Mucosa of descending colon (tissue), 3 donors: ENCODE measurements around the gene RGS17. TPM values are rescaled to one million over a fixed set of nuclear protein-coding genes. Genes with fewer than 3 reads are reported as not detected.
"Not testable (repeated sequence)": the region's sequence is repeated elsewhere in the genome, so short reads cannot be mapped to it uniquely, and the experiment has no call there.

Experiments
- ATAC-seq: fragments of 200-7000 bp; cut with Tn5 transposase; one replicate; pipeline ENCODE4 v1.9.1; 2020; ENCODE audit warnings: mild to moderate bottlenecking, moderate library complexity
- DNase-seq, 3 donors: peaks; one replicate each; pipeline ENCODE4 v3.0.0-alpha.2; 2020
- H3K36me3 ChIP-seq: fragments of 200-600 bp; one replicate; pipeline ENCODE4 v1.8.0; 2021; ENCODE audit warnings: low read depth, mild to moderate bottlenecking
- H3K4me1 ChIP-seq: fragments of 200-600 bp; one replicate; pipeline ENCODE4 v1.8.0; 2021; ENCODE audit warnings: low read depth, mild to moderate bottlenecking
- H3K4me3 ChIP-seq: fragments of 200-600 bp; one replicate; pipeline ENCODE4 v1.8.0; 2021; ENCODE audit warnings: mild to moderate bottlenecking
- H3K9me3 ChIP-seq: fragments of 200-600 bp; one replicate; pipeline ENCODE4 v1.8.0; 2021; ENCODE audit warnings: mild to moderate bottlenecking
- CTCF ChIP-seq: fragments of 200-600 bp; IDR thresholded peaks from one replicate; pipeline ENCODE4 v1.8.0; 2022; ENCODE audit warnings: antibody characterized with exemption, mild to moderate bottlenecking
- intact Hi-C, 2 donors: fragments of 100-400 bp; cut with DNase I in 1 of 2; cut with micrococcal nuclease in 1 of 2; formaldehyde crosslinking; loops; one replicate each; pipeline versions ENCODE4 v1.11.0 to v1.11.1; 2022; cut with DNase I, micrococcal nuclease
- total RNA-seq, 3 donors: library from RNA; stranded (reverse); fragmentation: NEBNext Ultra II Directional in 2 of 3; extraction: Animal tissue kit (Norgen Biotek cat#: 25700) in 2 of 3; gene quantifications; one replicate each; pipeline versions ENCODE4 v1.2.1 to v1.2.4, GENCODE V29; 2021 to 2023
- donor health status: DM: no; HTN: no; CAD: no; lungs with moderate emphysema.
- donor health status: DM: no; HTN: no; CAD: no.
- donor health status: DM: no; HTN: yes; CAD: no.

RGS17 gene
- total RNA-seq, 3 donors from 2014 or later: 0.28 to 0.43 (median 0.43) TPM

DNA sequence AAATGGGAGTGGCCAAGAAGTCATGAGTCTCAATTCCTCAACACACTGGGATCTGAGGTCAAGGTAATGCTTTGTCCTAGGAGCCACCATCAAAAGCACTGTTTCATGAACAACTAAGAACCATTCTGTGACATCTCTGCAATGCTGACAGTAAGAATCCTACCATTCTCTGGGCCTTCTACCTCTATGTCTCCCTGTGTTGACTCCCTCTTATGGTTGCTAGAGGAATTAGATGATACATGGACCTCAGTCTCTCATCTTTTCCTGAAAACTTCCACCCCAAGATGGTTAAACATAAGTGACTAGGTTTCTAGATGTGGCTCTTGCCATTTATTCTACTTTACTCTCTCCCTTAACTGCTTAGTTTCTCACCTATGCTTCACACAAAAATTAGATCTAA, 137.7 kb downstream of the RGS17 start:
- ATAC-seq: no peak

DNA sequence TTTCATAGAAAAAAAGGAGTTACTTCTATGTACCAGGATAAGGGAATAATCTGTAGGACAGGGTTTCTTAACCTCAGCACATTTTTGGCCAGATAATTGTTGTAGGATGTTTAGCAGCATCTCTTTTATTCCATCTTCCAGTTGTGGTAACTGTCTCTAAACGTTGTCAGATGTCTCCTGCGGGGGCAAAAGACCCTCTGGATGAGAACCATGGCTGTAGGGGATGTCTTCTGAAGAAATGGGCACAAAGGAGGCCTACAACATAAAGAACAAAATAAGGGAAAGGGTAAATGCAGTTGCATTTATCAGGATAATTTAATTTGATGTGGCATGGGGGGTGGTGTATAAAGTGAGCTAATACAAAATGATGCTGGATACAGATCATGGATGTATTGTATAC, 144.1 kb downstream of the RGS17 start:
- Histone ChIP-seq H3K4me1 (peaks cover 14% of the 10 kb centered on the region), H3K9me3 (no peaks in the 10 kb centered on the region), H3K4me3 (no peak overlapping the region), H3K36me3 (no peaks in the 10 kb centered on the region)
- TF ChIP-seq CTCF: no peak
- intact Hi-C loops: no loop called here
- DNase-seq (no peak), ATAC-seq (no peak)

More for the DNA sequence above, 137.7 kb downstream of the RGS17 start:
- no peaks in the 10 kb centered on the region for H3K36me3 ChIP-seq
- intact Hi-C loops: no loop called here
- DNase-seq: no peak
- no peaks in the 10 kb centered on the region for H3K4me1 ChIP-seq
- no peaks in the 10 kb centered on the region for H3K9me3 ChIP-seq
- no peak overlapping the region for H3K4me3 ChIP-seq
- TF ChIP-seq CTCF: no peak

DNA sequence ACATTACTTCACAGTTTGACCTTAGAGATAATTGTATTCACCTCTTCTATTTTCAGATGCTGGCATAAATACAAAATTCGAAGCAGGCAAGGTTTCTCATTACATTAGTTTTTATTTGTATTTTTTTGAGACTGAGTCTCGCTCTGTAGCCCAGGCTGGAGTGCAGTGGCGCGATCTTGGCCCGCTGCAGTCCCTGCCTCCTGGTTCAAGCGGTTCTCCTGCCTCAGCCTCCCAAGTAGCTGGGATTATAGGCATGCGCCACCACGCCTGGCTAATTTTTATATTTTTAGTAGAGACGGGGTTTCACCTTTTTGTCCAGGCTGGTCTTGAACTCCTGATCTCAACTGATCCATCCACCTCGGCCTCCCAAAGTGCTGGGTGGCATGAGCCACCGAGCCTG, 145.8 kb downstream of the RGS17 start:
- DNase-seq, H3K9me3 ChIP-seq, H3K4me3 ChIP-seq, intact Hi-C loops, H3K36me3 ChIP-seq, ATAC-seq: not testable (repeated sequence)
- peaks cover 21% of the 10 kb centered on the region for H3K4me1 ChIP-seq

DNA sequence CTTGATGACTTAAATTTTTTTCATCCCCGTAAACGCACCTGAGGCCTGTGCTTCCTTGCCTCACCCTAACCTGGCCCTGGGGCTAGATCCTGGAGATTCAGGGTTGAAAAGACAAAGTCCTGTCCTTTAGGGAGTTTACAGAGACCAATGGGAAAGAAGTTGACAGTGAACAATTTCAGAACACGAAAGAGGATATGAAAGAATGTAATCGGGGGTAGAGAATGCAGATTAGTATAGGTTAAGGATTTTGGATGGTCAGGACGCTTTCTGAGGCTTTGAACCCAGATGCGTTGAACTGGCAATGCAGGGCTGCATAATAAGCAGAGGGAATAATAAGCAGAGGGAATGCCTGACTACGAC, 146.6 kb downstream of the RGS17 start:
- H3K4me3 ChIP-seq: no peak overlapping the region
- H3K36me3 ChIP-seq: no peaks in the 10 kb centered on the region
- intact Hi-C loops: no loop called here
- H3K9me3 ChIP-seq: no peaks in the 10 kb centered on the region
- no peak for DNase-seq
- TF ChIP-seq CTCF: no peak
- H3K4me1 ChIP-seq: peaks cover 21% of the 10 kb centered on the region
- ATAC-seq: no peak

DNA sequence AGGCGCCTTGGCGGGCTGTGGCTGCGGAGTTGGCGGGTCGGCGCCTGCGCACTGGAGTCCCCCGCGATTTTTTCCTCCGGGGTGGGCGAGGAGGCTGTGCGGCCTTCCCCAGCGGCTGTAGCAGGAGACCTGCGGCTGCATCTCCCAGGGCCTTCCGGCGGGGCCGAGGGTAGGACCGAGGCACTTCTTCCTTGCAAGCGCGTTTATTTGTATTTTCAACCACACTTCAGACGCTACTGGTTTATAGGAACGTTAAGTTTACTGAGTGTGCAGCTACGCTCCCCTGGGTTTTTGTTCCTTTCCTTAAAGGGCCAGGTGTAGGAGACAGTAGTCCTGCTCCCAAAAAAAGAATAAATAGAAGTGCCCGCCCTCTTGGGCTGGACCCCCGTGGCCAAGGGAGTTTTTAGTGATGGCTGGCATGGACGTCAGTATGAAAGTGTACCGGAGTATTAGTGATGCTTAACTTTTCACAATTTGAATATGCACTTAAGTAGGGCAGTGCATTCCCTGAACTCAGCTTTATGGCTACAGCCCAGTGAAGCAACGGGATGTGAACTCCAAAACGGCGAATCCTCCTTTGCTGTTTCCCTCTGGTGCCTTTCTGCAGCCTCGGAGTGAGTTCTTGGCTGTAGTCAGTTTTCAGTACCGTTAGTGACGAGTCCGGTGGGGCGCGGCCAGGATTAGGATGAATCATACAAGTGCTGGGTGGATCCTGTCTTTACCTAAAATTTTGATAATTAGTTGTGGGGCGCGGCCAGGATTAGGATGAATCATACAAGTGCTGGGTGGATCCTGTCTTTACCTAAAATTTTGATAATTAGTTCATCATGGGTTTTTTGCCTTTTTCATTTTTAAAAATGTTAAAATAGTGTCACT, 147.2 kb downstream of the RGS17 start:
- no peaks in the 10 kb centered on the region for H3K36me3 ChIP-seq
- ATAC-seq (peak; percentile 42), DNase-seq (peak; percentile 81 to 97 (median 88))
- H3K4me3 ChIP-seq: peak overlapping the region; percentile 63
- no peaks in the 10 kb centered on the region for H3K9me3 ChIP-seq
- intact Hi-C loops: no loop called here
- no peak for TF ChIP-seq CTCF
- H3K4me1 ChIP-seq: peaks cover 21% of the 10 kb centered on the region

DNA sequence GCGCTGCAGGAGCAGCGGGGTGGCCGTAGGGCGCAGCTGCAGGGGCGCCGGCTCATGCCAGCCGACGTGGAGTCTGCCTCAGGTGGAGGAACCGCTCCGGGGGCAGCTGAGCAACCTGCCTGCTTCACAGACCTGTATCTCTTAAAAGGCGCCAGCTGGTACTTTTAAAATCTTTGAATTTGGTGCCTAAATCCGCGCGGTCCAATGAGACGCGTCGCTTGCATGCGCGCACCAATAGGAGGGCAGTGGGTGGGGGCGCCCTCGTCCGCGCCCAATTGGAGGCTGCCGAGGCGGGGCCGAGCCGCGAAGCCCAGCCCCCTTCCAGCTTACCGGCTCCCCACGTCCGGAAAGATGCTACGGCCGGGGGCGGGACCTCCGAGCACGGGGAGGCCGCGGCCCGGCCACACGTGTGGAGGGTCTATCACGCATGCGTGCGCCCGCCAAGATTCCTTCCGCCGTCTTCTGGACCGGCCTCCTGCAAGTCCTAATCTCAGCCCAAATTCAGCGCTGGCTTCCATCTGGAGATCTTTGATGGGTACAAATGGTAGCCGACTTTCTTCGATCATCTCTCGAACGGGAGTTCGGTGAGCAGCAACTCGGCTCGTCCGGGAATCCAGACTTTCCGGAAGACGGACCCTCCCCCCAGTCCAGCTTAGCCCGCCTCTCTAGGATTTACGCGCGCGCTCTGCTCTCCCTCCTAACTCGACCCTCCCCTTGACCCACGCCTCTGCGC, 148.0 kb downstream of the RGS17 start, which contains the start of gene FBXO5:
TSS of gene FBXO5 (minus strand) at position 138 of the 733 bp plus-strand sequence. CDS start at position 56, 82 bp downstream.
- DNase-seq: peak; percentile 98 to 99 (median 98)
- intact Hi-C loops: no loop called here

More for the DNA sequence above, 148.0 kb downstream of the RGS17 start, which contains the start of gene FBXO5:
- H3K4me3 ChIP-seq: peak within 1 kb of the TSS; percentile 63
- peak; percentile 97 for ATAC-seq
- peak; percentile 9 for TF ChIP-seq CTCF
- no peaks in the 10 kb centered on the region for H3K9me3 ChIP-seq
- peaks cover 21% of the 10 kb centered on the region for H3K4me1 ChIP-seq
- no peaks in the 10 kb centered on the region for H3K36me3 ChIP-seq
